Activated CD4-positive, alpha-beta T cell treated with anti-CD3 and anti-CD28 coated beads, Interleukin-2, amount 50 U/mL, for 24 hours (primary cell): ENCODE measurements around the gene C16orf95.

ENCODE experiments used
- DNase-seq, 2 donors: peaks; one replicate each; pipeline ENCODE4 v3.0.0-alpha.2; 2020; ENCODE audit warnings: low read depth in 1 of 2, low spot score in 1 of 2

The C16orf95 gene

DNA sequence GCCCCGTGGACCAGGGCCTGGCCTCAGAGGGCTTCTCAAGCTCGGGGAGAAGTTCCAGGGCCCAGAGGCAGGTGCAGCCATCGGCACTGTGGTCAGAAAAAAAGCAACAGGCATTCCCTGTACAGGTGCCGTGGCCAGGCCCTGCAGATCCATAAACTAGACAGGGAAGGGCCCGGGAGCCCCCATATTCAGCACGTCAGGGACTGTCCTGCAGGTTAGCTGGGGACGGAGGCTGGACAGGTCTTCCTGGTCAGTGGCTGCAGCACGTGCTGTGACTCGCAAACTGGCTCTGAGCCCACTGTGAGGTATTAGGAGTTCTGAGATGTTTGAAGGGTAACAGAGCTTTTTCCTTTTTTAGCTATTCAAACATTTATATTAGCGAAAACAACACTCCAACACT, 15.0 kb upstream of the C16orf95 start:
- no peak for DNase-seq

- no peak for DNase-seq
These were observed 14.1 kb upstream of the C16orf95 start for GRCh38 chr16:87331241-87331801.

DNA sequence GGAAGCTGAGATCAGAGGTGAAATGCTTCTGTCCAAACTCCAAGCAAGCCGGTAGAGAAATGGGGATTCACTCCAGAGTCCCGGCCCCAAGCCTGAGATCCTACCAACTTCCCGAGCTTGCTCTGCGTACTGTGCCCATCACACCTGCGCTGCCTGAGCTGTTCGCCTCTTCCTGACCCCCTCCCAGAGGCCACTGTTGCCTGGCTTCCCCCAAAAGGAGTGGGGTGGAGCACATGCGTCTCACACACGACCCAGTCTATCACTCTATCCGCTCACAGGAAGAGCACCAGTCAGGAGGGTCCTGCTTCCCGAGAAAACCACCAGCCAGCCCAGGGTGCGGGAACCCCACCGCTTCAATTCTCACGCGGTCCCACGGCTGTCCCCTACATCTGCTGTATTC, 13.5 kb upstream of the C16orf95 start:
- DNase-seq: no peak

GRCh38 chr16:87330257-87330624, 13.0 kb upstream of the C16orf95 start:
- DNase-seq: no peak

- no peak for DNase-seq
These were observed 12.5 kb upstream of the C16orf95 start for GRCh38 chr16:87329436-87330256.

DNA sequence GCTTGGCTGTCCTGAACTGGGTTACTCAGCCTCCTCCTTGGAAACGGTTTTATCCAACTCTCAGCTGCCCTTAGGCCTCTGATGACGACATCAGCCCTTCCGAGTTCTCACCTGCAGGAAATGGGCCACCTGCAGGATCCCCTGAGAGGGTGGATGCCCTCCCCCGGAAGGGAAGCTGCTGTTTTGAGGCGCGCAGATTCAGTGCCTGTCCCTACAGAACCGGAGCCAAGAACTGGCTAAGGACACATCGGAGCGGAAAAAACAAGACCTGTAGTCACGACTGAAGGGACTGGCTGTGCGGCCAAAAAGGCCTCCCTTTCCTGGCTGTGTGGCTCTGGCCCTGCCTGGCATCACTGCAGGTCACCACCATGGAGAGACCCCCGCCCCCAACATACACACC, 11.7 kb upstream of the C16orf95 start:
- DNase-seq: no peak

- DNase-seq: no peak
These were observed 10.8 kb upstream of the C16orf95 start for GRCh38 chr16:87327798-87328495.

DNA sequence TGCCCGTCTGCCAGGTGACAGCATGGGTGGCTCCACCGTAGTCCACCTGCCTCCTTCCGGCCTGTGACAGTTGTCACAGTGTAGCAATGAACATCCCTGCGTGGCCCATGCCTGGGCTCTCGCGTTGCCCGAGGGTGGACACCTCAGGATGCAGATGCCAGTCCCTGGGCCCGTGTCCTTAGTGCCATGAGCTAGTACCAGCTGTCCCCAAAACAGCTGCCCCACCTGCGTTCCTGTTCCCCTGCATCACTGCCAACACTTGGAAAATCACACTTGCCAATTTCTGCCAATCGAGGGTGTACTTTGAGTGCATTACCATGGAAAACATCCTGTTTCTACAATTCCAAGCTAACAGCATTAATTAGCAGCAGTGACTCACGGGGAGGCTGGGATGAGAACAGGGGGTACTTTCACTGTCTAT, 9.0 kb upstream of the C16orf95 start:
- DNase-seq: no peak

DNA sequence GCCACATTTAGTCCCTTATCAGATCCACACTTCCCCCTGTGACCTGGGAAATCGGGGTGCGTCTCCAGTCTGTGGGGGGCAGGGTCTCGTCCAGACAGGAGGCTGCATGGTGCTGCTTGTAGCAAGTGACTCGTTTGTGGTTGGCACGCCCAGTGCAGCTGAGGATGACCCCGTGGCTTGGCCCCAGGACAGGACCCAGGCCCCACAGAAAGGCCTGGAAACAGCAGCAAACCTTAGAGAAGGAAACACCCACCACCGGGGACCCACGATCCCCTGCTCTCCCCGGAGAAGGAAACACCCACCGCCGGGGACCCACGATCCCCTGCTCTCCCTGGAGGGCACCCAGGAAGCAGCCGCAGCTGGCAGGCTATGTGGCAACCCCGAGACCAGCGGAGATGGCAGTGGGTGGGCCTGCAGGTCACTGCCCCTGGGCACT, 8.2 kb upstream of the C16orf95 start:
- DNase-seq: no peak

GRCh38 chr16:87324411-87325275, 7.5 kb upstream of the C16orf95 start:
- DNase-seq: peak; percentile 12 to 13

DNA sequence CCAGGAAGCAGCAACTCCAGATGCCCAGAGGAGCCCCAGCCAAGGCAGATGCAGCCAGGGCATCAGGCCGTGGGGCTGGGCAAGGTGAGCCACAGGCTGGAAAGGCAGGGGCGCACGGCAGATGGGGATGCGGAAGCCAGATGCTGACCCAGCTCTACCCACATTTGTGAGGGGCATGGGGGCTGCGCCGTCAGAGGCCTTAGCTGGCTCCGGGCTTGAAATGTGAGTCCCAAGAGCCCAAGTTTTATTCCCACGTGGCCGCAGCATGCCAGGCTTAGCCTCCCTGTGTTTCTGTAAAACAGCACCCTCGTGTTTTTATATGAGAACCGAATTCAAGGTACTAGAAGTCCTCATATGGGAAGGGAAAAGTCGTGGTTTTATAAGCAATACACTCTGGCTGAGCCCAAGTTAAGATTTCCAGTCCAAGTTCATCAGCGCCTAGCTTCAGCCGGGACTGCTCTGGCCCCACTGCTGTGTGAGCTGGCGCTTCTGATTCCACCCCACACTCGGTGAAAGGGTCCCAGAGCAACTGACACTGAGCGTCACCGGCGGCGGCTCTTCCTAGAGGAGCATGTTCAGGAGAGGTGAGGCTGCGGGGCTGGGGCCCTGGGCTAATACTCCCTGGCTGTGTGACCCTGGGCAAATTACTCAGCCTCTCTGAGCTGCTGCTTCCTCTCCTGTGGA, 6.7 kb upstream of the C16orf95 start:
- DNase-seq: no peak

DNA sequence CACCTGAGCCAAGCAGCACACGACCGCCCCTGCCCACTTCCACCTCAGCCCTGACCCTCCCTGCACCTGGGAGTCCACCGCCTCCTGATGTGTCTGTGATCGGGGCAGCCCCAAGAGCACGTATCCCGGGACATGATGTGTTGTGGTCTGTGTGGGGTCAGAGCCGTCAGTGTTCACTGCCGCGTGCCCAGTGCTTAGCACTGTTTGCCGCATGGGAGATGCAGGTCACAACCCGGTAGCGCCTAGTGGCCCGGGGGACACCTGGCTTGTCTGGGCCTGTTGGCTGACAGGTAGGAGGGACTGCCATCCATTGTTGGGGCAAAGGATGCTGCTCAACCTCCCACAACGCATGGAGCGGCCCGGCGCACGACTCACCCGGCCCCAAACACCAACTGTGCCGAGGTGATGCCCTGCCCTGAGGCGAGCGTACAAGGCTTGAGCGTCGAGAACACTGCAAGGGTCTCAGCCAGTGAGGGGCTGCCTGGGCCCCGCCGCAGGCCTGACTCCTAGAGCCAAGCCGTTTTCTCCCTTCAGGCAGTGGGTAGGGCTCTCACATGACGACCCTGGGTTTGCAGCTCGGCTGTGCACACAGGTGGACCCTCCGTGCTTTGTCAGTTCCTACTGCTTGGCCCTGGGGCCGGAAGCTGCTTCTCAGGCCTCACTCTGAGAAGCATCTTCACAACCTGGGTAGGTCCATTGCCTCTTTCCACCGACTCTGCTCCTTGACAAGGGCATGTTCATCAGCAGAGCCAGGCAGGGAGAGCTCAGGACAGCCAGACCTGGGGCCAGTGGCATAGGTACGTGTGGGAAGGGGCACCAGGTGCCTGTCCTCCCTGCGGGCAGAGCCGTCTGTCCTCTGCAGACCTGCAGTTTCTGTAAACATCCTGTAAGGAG, 5.9 kb upstream of the C16orf95 start:
- no peak for DNase-seq

DNA sequence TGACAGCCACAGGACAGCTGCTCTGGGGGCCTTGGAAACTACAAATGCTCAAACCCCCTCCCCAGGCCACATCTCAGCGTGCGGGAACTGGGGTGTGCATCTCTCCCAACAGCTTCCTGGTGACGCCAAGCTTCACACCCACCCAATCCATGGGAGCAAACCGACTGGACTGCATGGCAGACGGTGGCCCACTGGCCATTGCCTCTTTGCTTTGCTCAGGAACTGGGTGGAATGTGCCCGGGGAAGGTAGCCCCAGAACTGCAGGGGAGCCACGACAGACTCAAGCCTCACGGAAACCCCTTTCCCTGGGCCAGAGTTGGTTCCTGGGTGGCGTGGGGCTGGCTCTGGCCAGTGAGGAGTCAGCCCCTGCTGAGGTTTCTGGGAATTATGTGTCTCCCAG, 5.2 kb upstream of the C16orf95 start:
- DNase-seq: no peak

GRCh38 chr16:87321336-87322107, 4.3 kb upstream of the C16orf95 start:
- no peak for DNase-seq

- no peak for DNase-seq
These were observed 3.5 kb upstream of the C16orf95 start for GRCh38 chr16:87320510-87321227.

- no peak for DNase-seq
These were observed 2.9 kb upstream of the C16orf95 start for GRCh38 chr16:87319997-87320491.

GRCh38 chr16:87319011-87319410, 1.8 kb upstream of the C16orf95 start:
- DNase-seq: no peak
